Activated CD8-positive, alpha-beta T cell treated with anti-CD3 and anti-CD28 coated beads, Interleukin-2, amount 10 ng/mL, durations not matched to agents 7 days and 5 days (primary cell): Measurements from ENCODE around the gene EPS8L2. TPM values are rescaled to one million over a fixed set of nuclear protein-coding genes. Genes with fewer than 3 reads are reported as not detected.

ENCODE experiments used
- ATAC-seq: fragments of 150-1000 bp; cut with Tn5 transposase; one replicate; pipeline ENCODE4 v1.10.0; 2021; ENCODE audit warnings: moderate library complexity
- CTCF ChIA-PET: fragments of 350-600 bp; sonication (Branson Sonifier 250); formaldehyde crosslinking; loops from one replicate; lab custom pipeline; 2021; ENCODE audit warnings: antibody characterized with exemption; lab: Charles Lee
- POLR2A ChIA-PET: fragments of 350-600 bp; sonication (Branson Sonifier 250); formaldehyde crosslinking; loops from one replicate; lab custom pipeline; 2021; ENCODE audit warnings: antibody characterized with exemption; lab: Charles Lee
- DNase-seq: peaks from one replicate; pipeline ENCODE4 v3.0.0-alpha.2; 2020
- H3K27ac Mint-ChIP-seq: one replicate; pipeline ENCODE4 v1.8.0; 2021; ENCODE audit warnings: mild to moderate bottlenecking, mixed read lengths
- H3K27me3 Mint-ChIP-seq: one replicate; pipeline ENCODE4 v1.8.0; 2021; ENCODE audit warnings: low read depth, mixed read lengths
- H3K36me3 Mint-ChIP-seq: one replicate; pipeline ENCODE4 v1.8.0; 2021; ENCODE audit warnings: low read depth, mixed read lengths
- H3K4me1 Mint-ChIP-seq: one replicate; pipeline ENCODE4 v1.8.0; 2021; ENCODE audit warnings: low read depth, mixed read lengths
- H3K4me3 Mint-ChIP-seq: one replicate; pipeline ENCODE4 v1.8.0; 2021; ENCODE audit warnings: mild to moderate bottlenecking, mixed read lengths
- H3K9me3 Mint-ChIP-seq: one replicate; pipeline ENCODE4 v1.8.0; 2022; ENCODE audit warnings: mixed read lengths; ENCODE audit not compliant: insufficient read depth
- total RNA-seq, 2 experiments: library from RNA; stranded (reverse); gene quantifications; one replicate each; pipeline ENCODE4 v1.2.3, GENCODE V29; 2021

Gene EPS8L2
- total RNA-seq, 2 experiments from 2014 or later, result 13.9 to 15.0 TPM

DNA sequence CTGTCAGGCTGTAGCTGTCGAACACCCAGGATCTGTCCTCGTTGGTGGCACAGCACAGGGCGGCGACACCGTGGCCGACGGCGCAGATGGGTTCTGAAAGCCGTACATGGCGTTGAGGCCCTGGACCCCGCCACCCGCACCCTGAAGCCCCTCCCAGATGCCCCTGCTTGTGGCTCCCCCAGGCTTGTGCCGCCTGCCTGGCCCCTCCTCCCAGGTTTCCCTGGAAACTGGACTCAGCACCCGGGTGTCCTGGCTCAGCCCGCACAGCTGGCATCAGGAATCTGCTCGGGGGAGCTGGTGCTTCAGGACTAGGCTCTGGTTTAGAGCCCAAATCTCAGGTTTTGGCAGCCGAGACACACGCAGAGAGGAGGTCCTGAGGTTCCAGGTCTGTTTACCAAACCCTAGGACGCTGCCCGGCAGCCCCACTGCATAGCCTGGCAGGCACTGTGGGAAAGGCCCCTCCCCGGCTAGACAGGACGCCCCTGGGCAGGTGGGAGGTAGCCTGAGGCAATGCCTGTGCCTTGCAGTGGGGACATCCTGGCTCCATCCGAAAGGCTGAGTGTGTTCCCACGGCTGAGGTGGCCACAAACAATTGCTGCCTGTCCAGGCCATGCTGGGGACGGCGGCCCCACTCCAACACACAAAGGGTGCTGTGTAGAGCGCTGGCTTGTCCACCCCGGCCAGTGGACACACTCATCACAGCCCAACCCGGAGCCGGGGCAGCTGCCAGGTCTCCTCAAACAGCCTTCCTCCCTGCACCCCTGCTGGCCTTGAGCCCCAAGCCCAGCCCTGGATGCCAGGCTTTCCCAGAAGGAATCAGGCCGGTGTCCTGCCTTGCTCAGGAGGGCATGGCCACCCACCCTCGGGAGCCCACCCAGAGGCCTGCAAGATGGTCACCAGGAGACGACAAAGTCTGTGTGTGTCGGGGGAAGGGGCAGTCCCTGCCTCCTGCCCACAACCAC lies 66.7 kb downstream of the EPS8L2 start:
- ATAC-seq, result no peak
- no peak overlapping the region for H3K27ac Mint-ChIP-seq
- CTCF ChIA-PET, result no interaction called here

DNA sequence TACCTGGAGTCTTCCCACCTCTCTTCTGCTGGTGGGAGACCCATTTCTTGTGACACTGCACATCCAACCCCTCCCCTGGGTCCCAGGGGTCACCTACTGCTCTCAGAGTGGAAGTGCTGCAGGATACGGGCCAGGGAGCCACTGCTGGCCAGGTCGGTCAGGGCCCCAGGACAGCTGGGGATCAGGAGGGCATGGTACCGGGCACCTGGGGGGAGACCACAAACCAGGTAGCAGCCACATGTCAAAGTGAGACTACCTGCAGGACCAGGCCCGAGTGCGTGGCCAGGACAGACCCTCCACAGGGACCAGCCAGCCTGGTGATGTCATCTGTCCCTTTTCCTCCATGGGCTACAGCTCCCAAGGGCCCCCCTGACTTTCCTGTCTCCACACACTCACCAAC lies 67.4 kb downstream of the EPS8L2 start:
- Mint-ChIP-seq H3K27ac (no peak overlapping the region), H3K36me3 (peaks cover 7% of the 10 kb centered on the region), H3K4me1 (peaks cover 17% of the 10 kb centered on the region), H3K27me3 (no peaks in the 10 kb centered on the region), H3K4me3 (no peak overlapping the region), H3K9me3 (no peaks in the 10 kb centered on the region)
- CTCF ChIA-PET, result no interaction called here
- POLR2A ChIA-PET, result interaction anchor here (0.8 to 1.3 kb wide), 2 partner anchors 24 to 26 kb away, joined by 3 to 4 read pairs; no protein-coding TSS in a partner anchor
- no peak for DNase-seq
- ATAC-seq, result no peak

More for the DNA sequence above, 66.7 kb downstream of the EPS8L2 start:
- POLR2A ChIA-PET, result interaction anchor here (0.8 to 1.3 kb wide), 2 partner anchors 24 to 25 kb away, joined by 3 to 4 read pairs; no protein-coding TSS in a partner anchor
- Mint-ChIP-seq H3K9me3 (no peaks in the 10 kb centered on the region), H3K27me3 (no peaks in the 10 kb centered on the region), H3K4me3 (no peak overlapping the region), H3K4me1 (peaks cover 17% of the 10 kb centered on the region), H3K36me3 (peaks cover 6% of the 10 kb centered on the region)
- DNase-seq, result no peak

DNA sequence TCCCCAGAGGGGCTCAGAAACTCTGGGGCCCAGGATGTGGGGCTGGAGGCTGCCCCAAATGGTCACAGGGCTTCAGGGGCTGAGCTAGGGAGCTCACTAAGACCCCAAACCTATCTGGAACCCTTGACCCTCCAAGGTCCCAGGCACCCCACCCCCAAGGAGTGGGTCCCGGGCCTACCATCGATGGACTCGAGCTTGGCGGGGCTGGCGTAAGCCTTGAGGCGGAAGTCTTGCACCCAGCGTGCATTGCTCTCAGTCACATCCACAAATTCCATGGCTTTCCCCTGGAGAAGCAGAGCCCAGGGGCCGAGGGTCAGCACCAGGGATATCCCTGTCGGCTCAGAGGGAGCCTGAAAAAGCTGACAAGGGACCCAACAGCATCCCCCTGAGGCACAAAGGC lies 67.8 kb downstream of the EPS8L2 start:
- Mint-ChIP-seq H3K4me1 (peaks cover 18% of the 10 kb centered on the region), H3K36me3 (peaks cover 8% of the 10 kb centered on the region), H3K27ac (no peak overlapping the region), H3K4me3 (no peak overlapping the region), H3K27me3 (no peaks in the 10 kb centered on the region), H3K9me3 (no peaks in the 10 kb centered on the region)
- CTCF ChIA-PET, result no interaction called here
- ATAC-seq, result no peak
- POLR2A ChIA-PET, result interaction anchor here (0.8 to 1.3 kb wide), 2 partner anchors 23 to 26 kb away, joined by 3 to 4 read pairs; no protein-coding TSS in a partner anchor
- DNase-seq, result no peak

DNA sequence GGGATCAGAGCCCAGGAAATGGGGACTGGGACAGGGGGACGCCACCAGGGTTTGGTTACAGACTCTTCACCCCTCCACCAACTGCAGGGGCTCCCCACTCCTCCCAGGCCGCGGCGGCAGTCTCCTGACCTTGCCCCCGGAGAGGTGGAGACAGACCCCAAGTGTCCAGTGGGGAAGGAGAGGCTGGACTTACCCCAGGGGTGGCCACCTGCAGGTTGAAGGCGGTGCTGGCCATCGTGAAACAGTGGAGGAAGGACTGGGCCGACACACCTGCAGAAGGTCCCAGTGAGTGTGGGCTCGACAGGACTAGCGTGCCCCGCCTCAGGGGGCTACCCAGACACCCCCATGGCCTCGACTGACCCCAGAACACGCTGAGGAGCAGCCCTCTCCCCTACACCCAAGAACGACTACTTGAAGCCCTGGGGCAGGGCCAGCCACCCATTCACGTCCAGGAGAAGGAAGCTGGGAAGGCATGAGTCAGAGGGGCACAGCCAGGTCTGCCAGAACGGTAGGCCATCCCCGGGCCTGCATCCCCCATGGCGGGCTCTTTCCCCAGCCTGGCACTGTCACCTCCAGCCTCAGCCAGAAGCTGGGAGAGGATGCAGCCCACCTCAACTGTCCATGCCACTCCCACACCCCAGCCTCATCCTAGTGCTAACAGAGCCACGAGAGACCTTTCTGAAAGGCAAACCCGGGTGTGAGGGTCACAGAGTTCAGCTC lies 69.0 kb downstream of the EPS8L2 start:
- DNase-seq, result no peak
- CTCF ChIA-PET, result interaction anchor here (0.9 kb wide), 1 partner anchor 113 kb away, joined by 3 read pairs; no protein-coding TSS in a partner anchor
- POLR2A ChIA-PET, result interaction anchor here (1.1 kb wide), 1 partner anchor 27 kb away, joined by 3 read pairs; no protein-coding TSS in a partner anchor
- no peaks in the 10 kb centered on the region for H3K27me3 Mint-ChIP-seq
- H3K36me3 Mint-ChIP-seq, result peaks cover 15% of the 10 kb centered on the region
- H3K9me3 Mint-ChIP-seq, result no peaks in the 10 kb centered on the region
- peaks cover 25% of the 10 kb centered on the region for H3K4me1 Mint-ChIP-seq
- no peak for ATAC-seq
- H3K27ac Mint-ChIP-seq, result peak overlapping the region; percentile 20
- H3K4me3 Mint-ChIP-seq, result peak overlapping the region; percentile 81

DNA sequence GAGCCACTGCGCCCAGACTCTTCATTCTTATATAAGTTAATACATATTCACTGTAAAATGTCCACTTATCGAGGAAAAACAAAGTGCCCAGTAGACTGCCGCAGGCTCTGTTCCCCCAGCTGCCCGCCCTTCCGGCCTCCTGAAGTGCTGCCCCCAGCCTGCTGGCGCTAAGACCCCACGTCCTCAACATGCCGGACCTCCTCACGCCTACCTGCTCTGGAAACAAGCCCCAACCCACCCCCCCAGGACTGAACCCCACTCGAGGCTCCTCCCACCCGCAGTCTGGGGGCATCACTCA lies 70.2 kb downstream of the EPS8L2 start:
- POLR2A ChIA-PET, result interaction anchor here (0.6 to 1.1 kb wide), 2 partner anchors 8 to 28 kb away, joined by 3 read pairs; no protein-coding TSS in a partner anchor
- peak overlapping the region; percentile 88 for H3K27ac Mint-ChIP-seq
- peaks cover 13% of the 10 kb centered on the region for H3K36me3 Mint-ChIP-seq
- H3K4me1 Mint-ChIP-seq, result peaks cover 29% of the 10 kb centered on the region
- no peak for DNase-seq
- H3K9me3 Mint-ChIP-seq, result no peaks in the 10 kb centered on the region
- no peak for ATAC-seq
- H3K27me3 Mint-ChIP-seq, result no peaks in the 10 kb centered on the region
- CTCF ChIA-PET, result interaction anchor here (0.7 to 0.9 kb wide), 2 partner anchors 11 to 114 kb away, joined by 3 read pairs; no protein-coding TSS in a partner anchor
- peak overlapping the region; percentile 81 for H3K4me3 Mint-ChIP-seq

DNA sequence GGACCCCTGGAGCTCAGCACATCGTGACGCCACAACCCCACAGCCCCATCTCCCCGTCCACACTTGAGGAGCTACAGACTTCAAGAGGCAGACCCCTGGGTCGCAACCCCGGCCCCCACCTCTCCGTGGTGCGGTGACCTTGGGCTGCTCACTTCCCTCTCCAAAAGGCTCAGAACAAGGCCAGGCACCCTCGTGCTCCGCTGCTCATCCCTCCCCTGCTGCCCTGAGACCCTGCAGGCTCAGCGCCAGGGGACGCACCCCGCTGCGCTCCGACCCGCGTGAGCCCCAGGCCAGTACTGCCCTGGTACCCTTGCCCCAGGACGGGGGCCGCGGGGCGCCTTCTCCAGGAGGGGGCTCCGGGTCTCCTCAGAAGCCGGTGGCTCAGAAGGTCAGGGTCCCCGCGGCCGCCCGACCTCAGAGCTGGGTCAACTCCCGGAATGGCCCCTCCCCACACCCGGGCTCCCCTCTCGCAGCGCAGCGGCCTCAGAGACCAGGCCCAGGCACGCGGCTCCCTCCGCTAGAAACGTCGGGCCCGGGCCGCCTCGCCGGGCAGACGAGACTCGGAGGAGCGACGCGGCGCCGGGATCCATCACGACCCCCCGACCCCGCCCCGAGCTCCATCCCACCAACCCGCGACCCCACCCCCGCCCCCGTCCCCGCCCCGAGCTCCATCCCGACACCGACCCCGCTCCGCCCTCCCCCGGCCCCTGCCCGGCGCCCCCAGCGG lies 70.7 kb downstream of the EPS8L2 start:
- CTCF ChIA-PET, result interaction anchor here (0.7 kb wide), 1 partner anchor 11 kb away, joined by 3 read pairs; no protein-coding TSS in a partner anchor
- H3K4me3 Mint-ChIP-seq, result peak overlapping the region; percentile 81
- H3K27me3 Mint-ChIP-seq, result no peaks in the 10 kb centered on the region
- H3K27ac Mint-ChIP-seq, result peak overlapping the region; percentile 88
- POLR2A ChIA-PET, result interaction anchor here (0.6 to 1.4 kb wide), 3 partner anchors 28 to 191 kb away, joined by 3 read pairs; no protein-coding TSS in a partner anchor
- DNase-seq, result no peak
- H3K9me3 Mint-ChIP-seq, result no peaks in the 10 kb centered on the region
- peaks cover 34% of the 10 kb centered on the region for H3K4me1 Mint-ChIP-seq
- peaks cover 13% of the 10 kb centered on the region for H3K36me3 Mint-ChIP-seq
- ATAC-seq, result peak; percentile 49

Other genes with a start within 250 kb of the EPS8L2 start
- gene RNH1, start 199.0 kb upstream of the EPS8L2 start, total RNA-seq, result 100 to 1,000 TPM; 104 to 105 TPM
- 10 to 100 TPM; 58.7 to 68.9 TPM for gene HRAS, start 170.7 kb upstream of the EPS8L2 start, total RNA-seq
- 1 to 10 TPM; 1.9 to 2.2 TPM for gene LRRC56, start 168.7 kb upstream of the EPS8L2 start, total RNA-seq
- under 1 TPM; 0.34 to 0.81 TPM for gene LMNTD2, start 145.5 kb upstream of the EPS8L2 start, total RNA-seq
- 10 to 100 TPM; 32.2 to 36.1 TPM for gene RASSF7, start 145.3 kb upstream of the EPS8L2 start, total RNA-seq
- 10 to 100 TPM; 53.7 to 58.1 TPM for gene PHRF1, start 129.8 kb upstream of the EPS8L2 start, total RNA-seq
- gene IRF7, start 90.3 kb upstream of the EPS8L2 start, total RNA-seq, result 100 to 1,000 TPM; 120 to 136 TPM
- not detected for gene CDHR5, start 81.3 kb upstream of the EPS8L2 start, total RNA-seq
- not detected for gene SCT, start 79.0 kb upstream of the EPS8L2 start, total RNA-seq
- under 1 TPM; 0.42 to 0.76 TPM for gene DRD4, start 69.0 kb upstream of the EPS8L2 start, total RNA-seq
- gene DEAF1, start 11.0 kb upstream of the EPS8L2 start, total RNA-seq, result 10 to 100 TPM; 34.1 to 36.7 TPM
- 10 to 100 TPM; 27.1 to 29.8 TPM for gene TMEM80, start 10.4 kb upstream of the EPS8L2 start, total RNA-seq
- 100 to 1,000 TPM; 278 to 289 TPM for gene TALDO1, start 41.2 kb downstream of the EPS8L2 start, total RNA-seq
- gene GATD1, start 71.3 kb downstream of the EPS8L2 start, total RNA-seq, result 10 to 100 TPM; 52.1 to 63.2 TPM
- 1 to 10 TPM in 1 of 2 experiments, under 1 TPM in 1; 0.61 to 1.9 TPM for gene CEND1, start 83.9 kb downstream of the EPS8L2 start, total RNA-seq
- 10 to 100 TPM; 51.2 to 56.4 TPM for gene SLC25A22, start 92.0 kb downstream of the EPS8L2 start, total RNA-seq
- 10 to 100 TPM; 59.3 to 60.5 TPM for gene PIDD1, start 99.0 kb downstream of the EPS8L2 start, total RNA-seq
- 1,000 to 10,000 TPM; 2,268 to 2,338 TPM for gene RPLP2, start 103.7 kb downstream of the EPS8L2 start, total RNA-seq
- 10 to 100 TPM; 67.3 to 76.6 TPM for gene PNPLA2, start 112.7 kb downstream of the EPS8L2 start, total RNA-seq
- gene CRACR2B, start 121.7 kb downstream of the EPS8L2 start, total RNA-seq, result 10 to 100 TPM; 17.2 to 18.7 TPM
- gene CD151, start 126.7 kb downstream of the EPS8L2 start, total RNA-seq, result 10 to 100 TPM; 27.0 to 29.7 TPM
- 100 to 1,000 TPM; 127 to 140 TPM for gene POLR2L, start 136.3 kb downstream of the EPS8L2 start, total RNA-seq
- 10 to 100 TPM; 20.0 to 21.7 TPM for gene TSPAN4, start 136.6 kb downstream of the EPS8L2 start, total RNA-seq
- gene CHID1, start 204.6 kb downstream of the EPS8L2 start, total RNA-seq, result 10 to 100 TPM; 46.1 to 48.4 TPM
- 10 to 100 TPM; 40.1 to 54.0 TPM for gene AP2A2, start 219.6 kb downstream of the EPS8L2 start, total RNA-seq